Thyroid gland (tissue), 4 donors: ENCODE results near the gene NAA20. TPM values are rescaled to one million over a fixed set of nuclear protein-coding genes. Genes with fewer than 3 reads are reported as not detected.

Experiments used
- DNase-seq, 2 donors: peaks; one replicate each; pipeline ENCODE4 v3.0.0-alpha.2; 2019
- H3K27ac ChIP-seq, 3 donors: fragments of 200-600 bp; sonication (generic); 1 replicate in 2 of 3; 2 replicates in 1 of 3; pipeline ENCODE4 v1.5.1; 2016 to 2019; ENCODE audit warnings: mild to moderate bottlenecking in 1 of 3, moderate library complexity in 1 of 3
- H3K27me3 ChIP-seq: fragments of 200-600 bp; sonication (generic); one replicate; pipeline ENCODE4 v1.5.1; 2019
- H3K36me3 ChIP-seq, 2 donors: fragments of 200-600 bp; sonication (generic); one replicate each; pipeline ENCODE4 v1.5.1; 2016 to 2019
- H3K4me1 ChIP-seq, 2 donors: fragments of 200-600 bp; sonication (generic); one replicate each; pipeline ENCODE4 v1.5.1; 2017 to 2019
- H3K4me3 ChIP-seq, 3 donors: fragments of 200-600 bp; sonication (generic); replicated peaks in 1 of 3; 1 replicate in 2 of 3; 2 replicates in 1 of 3; pipeline ENCODE4 v1.5.1; 2016; ENCODE audit warnings: mild to moderate bottlenecking in 1 of 3
- H3K9me3 ChIP-seq: fragments of 200-600 bp; sonication (generic); one replicate; pipeline ENCODE4 v1.5.1; 2017
- POLR2A ChIP-seq, 2 donors: fragments of 450-650 bp; IDR thresholded peaks; one replicate each; pipeline ENCODE4 v1.6.1; 2017; ENCODE audit warnings: antibody characterized with exemption in 2 of 2, mild to moderate bottlenecking in 2 of 2, moderate library complexity in 1 of 2
- WGBS, 2 donors: methylation state at CpG; one replicate each; pipeline ENCODE4 v1.1.5; 2017; 5-methylcytosine and 5-hydroxymethylcytosine counted together
- intact Hi-C: fragments of 100-400 bp; cut with DNase I; formaldehyde crosslinking; loops from one replicate; pipeline ENCODE4 v1.15.1; 2023
- total RNA-seq, 4 donors: library from RNA; depleted of rRNA; stranded (reverse); fragments of >200 nt; gene quantifications; one replicate each; pipeline ENCODE4 v1.2.3, GENCODE V29; 2016
- TF ChIP-seq, protein P1 (sequence below), 6 experiments: fragments of 200-600 bp in 3 of 6; fragments of 450-650 bp in 3 of 6; sonication (generic) in 3 of 6; IDR thresholded peaks; one replicate each; pipeline ENCODE4 v1.5.1; 2016 to 2019; ENCODE audit warnings: antibody characterized with exemption in 6 of 6, mild to moderate bottlenecking in 2 of 6, inconsistent platforms in 1 of 6, moderate library complexity in 1 of 6

Gene NAA20
- total RNA-seq, 4 donors from 2014 or later, result 53.3 to 65.7 (median 64.0) TPM

- no peak overlapping the region for H3K4me3 ChIP-seq
- no peaks in the 10 kb centered on the region for H3K9me3 ChIP-seq
- H3K27ac ChIP-seq, result peak overlapping the region in 1 of 3 donors; percentile 5
- 87 to 94% methylated on average over 5 of the region's 5 CpGs for WGBS, 2 donors
- TF ChIP-seq POLR2A (IDR thresholded peaks at IDR 0.05), result no peak
- TF ChIP-seq, protein P1, sequence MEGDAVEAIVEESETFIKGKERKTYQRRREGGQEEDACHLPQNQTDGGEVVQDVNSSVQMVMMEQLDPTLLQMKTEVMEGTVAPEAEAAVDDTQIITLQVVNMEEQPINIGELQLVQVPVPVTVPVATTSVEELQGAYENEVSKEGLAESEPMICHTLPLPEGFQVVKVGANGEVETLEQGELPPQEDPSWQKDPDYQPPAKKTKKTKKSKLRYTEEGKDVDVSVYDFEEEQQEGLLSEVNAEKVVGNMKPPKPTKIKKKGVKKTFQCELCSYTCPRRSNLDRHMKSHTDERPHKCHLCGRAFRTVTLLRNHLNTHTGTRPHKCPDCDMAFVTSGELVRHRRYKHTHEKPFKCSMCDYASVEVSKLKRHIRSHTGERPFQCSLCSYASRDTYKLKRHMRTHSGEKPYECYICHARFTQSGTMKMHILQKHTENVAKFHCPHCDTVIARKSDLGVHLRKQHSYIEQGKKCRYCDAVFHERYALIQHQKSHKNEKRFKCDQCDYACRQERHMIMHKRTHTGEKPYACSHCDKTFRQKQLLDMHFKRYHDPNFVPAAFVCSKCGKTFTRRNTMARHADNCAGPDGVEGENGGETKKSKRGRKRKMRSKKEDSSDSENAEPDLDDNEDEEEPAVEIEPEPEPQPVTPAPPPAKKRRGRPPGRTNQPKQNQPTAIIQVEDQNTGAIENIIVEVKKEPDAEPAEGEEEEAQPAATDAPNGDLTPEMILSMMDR (IDR thresholded peaks at IDR 0.05), result no peak
- peaks cover 0 to 3% of the 10 kb centered on the region in 2 donors for H3K36me3 ChIP-seq
- intact Hi-C loops, result no loop called here
- no peaks in the 10 kb centered on the region for H3K27me3 ChIP-seq
- no peak for DNase-seq
- H3K4me1 ChIP-seq, result peaks cover 29 to 37% of the 10 kb centered on the region in 2 donors
Measured at GRCh38 chr20:19969507-19970255, 47.5 kb upstream of the NAA20 start.

- intact Hi-C loops, result no loop called here
- H3K36me3 ChIP-seq, result peaks cover 0 to 3% of the 10 kb centered on the region in 2 donors
Measured at GRCh38 chr20:19970256-19970765, 46.9 kb upstream of the NAA20 start.

GRCh38 chr20:19971116-19971515 is 46.0 kb upstream of the NAA20 start:
- Histone ChIP-seq H3K9me3 (no peaks in the 10 kb centered on the region), H3K27me3 (no peaks in the 10 kb centered on the region), H3K27ac (no peak overlapping the region), H3K4me3 (no peak overlapping the region), H3K36me3 (peaks cover 0 to 3% of the 10 kb centered on the region in 2 donors), H3K4me1 (peaks cover 30 to 41% of the 10 kb centered on the region in 2 donors)
- no peak for DNase-seq
- 87 to 89% methylated on average over 11 of the region's 11 CpGs for WGBS, 2 donors
- TF ChIP-seq, protein P1 (IDR thresholded peaks at IDR 0.05), result no peak
- no peak for TF ChIP-seq POLR2A (IDR thresholded peaks at IDR 0.05)
- intact Hi-C loops, result no loop called here

More at GRCh38 chr20:19970256-19970765, 46.9 kb upstream of the NAA20 start:
- Histone ChIP-seq H3K27me3 (no peaks in the 10 kb centered on the region), H3K4me1 (peaks cover 29 to 37% of the 10 kb centered on the region in 2 donors), H3K27ac (peak overlapping the region in 1 of 3 donors; percentile 5), H3K4me3 (no peak overlapping the region), H3K9me3 (no peaks in the 10 kb centered on the region)
- 69 to 84% methylated on average over 5 of the region's 5 CpGs for WGBS, 2 donors
- TF ChIP-seq, protein P1 (IDR thresholded peaks at IDR 0.05), result no peak
- no peak for TF ChIP-seq POLR2A (IDR thresholded peaks at IDR 0.05)
- no peak for DNase-seq

DNA sequence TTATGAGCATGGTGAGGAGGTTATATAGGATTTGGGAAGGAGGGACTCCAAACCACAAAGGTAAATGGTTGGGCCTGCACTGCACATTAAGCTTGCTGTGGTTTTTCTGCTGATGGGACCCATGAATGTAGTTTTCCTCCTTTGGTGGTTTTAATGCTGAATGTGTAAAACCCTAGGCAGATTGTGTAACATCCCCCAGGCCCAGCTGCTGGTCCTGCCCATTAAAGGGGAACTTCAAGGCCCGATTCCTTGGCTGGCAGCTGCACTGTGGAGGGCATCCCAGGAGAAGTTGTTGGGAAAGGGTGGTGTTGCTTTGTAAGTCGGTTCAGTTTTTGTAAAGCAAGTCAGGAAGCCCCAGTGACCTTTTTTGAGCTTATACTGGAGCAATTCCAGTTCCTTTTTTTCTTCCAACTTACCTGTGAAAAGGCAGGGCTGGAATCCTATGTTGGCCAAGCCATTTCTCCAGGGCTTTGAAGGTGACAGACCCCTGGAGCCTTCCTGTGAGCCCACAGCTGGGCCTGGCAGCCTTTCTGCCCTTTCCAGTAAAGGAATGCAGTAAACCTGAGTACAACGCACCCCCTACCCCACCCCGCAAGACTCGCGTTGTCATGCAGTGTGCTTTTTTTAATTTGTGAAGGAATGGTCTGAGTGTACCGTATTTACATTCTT is 43.1 kb upstream of the NAA20 start:
- intact Hi-C loops, result no loop called here

More for the DNA sequence above, 43.1 kb upstream of the NAA20 start:
- H3K27me3 ChIP-seq, result no peaks in the 10 kb centered on the region
- 8 to 15% methylated on average over 7 of the region's 7 CpGs for WGBS, 2 donors
- H3K9me3 ChIP-seq, result no peaks in the 10 kb centered on the region
- H3K4me1 ChIP-seq, result peaks cover 46 to 57% of the 10 kb centered on the region in 2 donors
- no peaks in the 10 kb centered on the region for H3K36me3 ChIP-seq
- DNase-seq, result peak; percentile 66 to 74
- no peak for TF ChIP-seq POLR2A (IDR thresholded peaks at IDR 0.05)
- TF ChIP-seq, protein P1 (IDR thresholded peaks at IDR 0.05), result no peak
- peak overlapping the region; percentile 97 for H3K27ac ChIP-seq
- H3K4me3 ChIP-seq, result no peak overlapping the region
